HG02884 (cell line): ENCODE data around the gene C8B.

Source experiments
- ATAC-seq: cut with Tn5 transposase; IDR thresholded peaks from one replicate; pipeline ENCODE4 v1.9.1; 2021; ENCODE audit warnings: mild to moderate bottlenecking, moderate library complexity; ENCODE audit not compliant: unreplicated experiment

C8B gene

GRCh38 chr1:56905667-56906066 is 60.1 kb downstream of the C8B start:
- no peak for ATAC-seq

- no peak for ATAC-seq
These were observed 61.0 kb downstream of the C8B start for GRCh38 chr1:56904663-56905397.

GRCh38 chr1:56903778-56904177 is 62.0 kb downstream of the C8B start:
- no peak for ATAC-seq

GRCh38 chr1:56901716-56902115 is 64.1 kb downstream of the C8B start:
- no peak for ATAC-seq

- ATAC-seq = no peak
These were observed 66.9 kb downstream of the C8B start for GRCh38 chr1:56898879-56899278.

- no peak for ATAC-seq
These were observed 67.8 kb downstream of the C8B start for GRCh38 chr1:56898005-56898373.

DNA sequence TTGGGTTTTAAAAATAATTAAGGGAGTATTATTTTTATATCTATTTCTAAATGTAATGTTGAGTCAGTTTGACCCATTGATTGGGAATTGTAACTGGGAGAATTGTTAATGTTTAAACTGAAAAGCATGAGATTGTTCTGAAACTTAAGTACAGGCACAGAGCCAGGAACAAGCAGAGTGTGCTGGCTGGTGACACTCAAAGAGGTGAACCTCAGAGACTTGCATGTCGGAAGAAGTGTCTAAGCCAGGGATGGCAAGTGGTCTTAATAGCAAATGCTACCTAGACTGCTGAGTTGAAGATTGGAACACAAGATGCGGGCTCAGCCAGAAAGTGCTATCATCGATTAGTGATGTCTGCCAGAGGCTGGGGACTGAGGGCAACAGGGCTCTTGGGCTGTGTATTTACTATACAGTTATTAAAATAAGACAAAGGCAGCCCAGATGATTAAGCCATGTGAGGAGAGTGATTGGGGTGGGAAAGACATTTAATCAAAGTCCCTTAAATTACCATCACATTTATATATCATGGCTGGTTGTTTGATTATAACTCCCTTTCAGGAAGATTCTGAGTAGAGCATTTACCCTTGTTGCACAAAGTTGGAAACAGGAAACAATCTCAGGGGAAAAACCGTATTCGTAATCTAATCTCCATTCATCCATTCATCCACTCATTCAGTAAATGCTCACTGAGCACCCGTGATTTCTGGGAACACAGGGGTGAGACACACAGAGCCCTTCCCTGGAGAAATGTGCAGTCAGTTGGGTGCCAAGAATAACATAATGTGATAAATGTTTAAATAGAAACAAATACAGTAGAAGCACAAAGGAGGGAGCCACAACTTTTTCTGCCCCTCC is 68.4 kb downstream of the C8B start:
- ATAC-seq = no peak

GRCh38 chr1:56894014-56894413 is 71.8 kb downstream of the C8B start:
- ATAC-seq = no peak

DNA sequence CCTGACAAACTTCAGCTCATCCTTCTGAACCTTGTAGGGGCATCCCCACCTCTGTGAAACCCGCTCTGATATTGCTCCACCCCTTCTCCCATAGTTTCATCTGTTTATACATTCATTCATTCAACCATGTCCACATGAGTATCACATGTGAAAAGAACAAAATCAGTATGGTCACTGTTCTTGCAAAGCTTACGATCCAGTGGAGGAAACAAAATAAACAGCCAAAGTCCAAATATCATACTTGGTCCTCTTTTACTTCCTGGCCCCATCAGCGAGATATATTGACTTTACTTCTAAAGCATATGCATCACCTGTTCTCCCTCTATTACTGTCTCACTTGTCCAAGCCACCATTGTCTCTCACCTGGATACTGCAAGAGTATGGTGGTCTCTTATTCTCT is 75.6 kb downstream of the C8B start:
- ATAC-seq = no peak

GRCh38 chr1:56881417-56881816 is 84.4 kb downstream of the C8B start:
- no peak for ATAC-seq

DNA sequence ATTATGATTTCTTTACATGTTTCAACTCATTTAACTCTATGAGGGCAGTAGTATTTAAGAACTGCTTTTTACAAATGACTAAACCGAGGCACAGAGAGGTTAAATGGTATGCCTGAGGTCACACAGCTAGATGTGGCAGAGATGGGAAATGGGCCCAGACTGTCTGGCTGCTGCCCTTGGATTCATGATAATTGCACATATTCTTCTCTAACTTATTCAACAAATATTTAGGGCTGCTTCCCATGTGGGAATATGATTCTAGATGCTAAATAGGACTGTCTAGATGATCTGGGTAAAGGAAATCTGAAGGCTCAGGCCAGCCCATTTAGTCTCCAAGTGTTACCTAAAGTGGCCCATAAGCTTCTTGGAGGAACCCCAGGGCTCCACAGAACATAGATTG is 85.0 kb downstream of the C8B start:
- ATAC-seq = no peak
